MM.1S (cell line): ENCODE measurements around the gene NHSL2.

Experiments
- DNase-seq: peaks from one replicate; pipeline ENCODE4 v3.0.0-alpha.2; 2015
- H2AFZ ChIP-seq: fragments of 300-600 bp; sonication (generic); 2 replicates; pipeline ENCODE4 v1.6.0; 2016; ENCODE audit warnings: antibody characterized with exemption, low read length
- H3F3A ChIP-seq: fragments of 300-600 bp; sonication (generic); 2 replicates; pipeline ENCODE4 v1.6.1; 2016; ENCODE audit warnings: mild to moderate bottlenecking, antibody characterized with exemption, low read length, moderate library complexity, mixed read lengths; ENCODE audit not compliant: insufficient read depth
- H3K27ac ChIP-seq: fragments of 300-600 bp; sonication (generic); 2 replicates; pipeline ENCODE4 v1.5.1; 2016; ENCODE audit warnings: mild to moderate bottlenecking, low read length
- H3K27me3 ChIP-seq: fragments of 300-600 bp; sonication (generic); replicated peaks from 2 replicates; pipeline ENCODE4 v1.6.0; 2016; ENCODE audit warnings: low read length; ENCODE audit not compliant: insufficient read depth
- H3K36me3 ChIP-seq: fragments of 300-600 bp; sonication (generic); replicated peaks from 2 replicates; pipeline ENCODE4 v1.6.1; 2016; ENCODE audit warnings: mild to moderate bottlenecking, low read length, mixed read lengths; ENCODE audit not compliant: insufficient read depth
- H3K4me1 ChIP-seq: fragments of 300-600 bp; sonication (generic); 2 replicates; pipeline ENCODE4 v1.6.1; 2016; ENCODE audit warnings: low read length, mixed read lengths
- H3K4me2 ChIP-seq: fragments of 300-600 bp; sonication (generic); 2 replicates; pipeline ENCODE4 v1.6.0; 2016; ENCODE audit warnings: low read depth, low read length
- H3K4me3 ChIP-seq: fragments of 300-600 bp; sonication (generic); 2 replicates; pipeline ENCODE4 v1.5.1; 2016; ENCODE audit warnings: low read length, mixed read lengths
- H3K79me2 ChIP-seq: fragments of 300-600 bp; sonication (generic); 2 replicates; pipeline ENCODE4 v1.6.1; 2016; ENCODE audit warnings: mixed run types, low read length, mixed read lengths
- H3K9ac ChIP-seq: fragments of 300-600 bp; sonication (generic); 2 replicates; pipeline ENCODE4 v1.6.1; 2016; ENCODE audit warnings: low read length, mixed read lengths
- H3K9me2 ChIP-seq: fragments of 300-600 bp; sonication (generic); replicated peaks from 2 replicates; pipeline ENCODE4 v1.6.1; 2016; ENCODE audit warnings: mild to moderate bottlenecking, low read length, mixed read lengths; ENCODE audit not compliant: insufficient read depth
- H3K9me3 ChIP-seq: fragments of 300-600 bp; sonication (generic); replicated peaks from 2 replicates; pipeline ENCODE4 v1.6.1; 2016; ENCODE audit warnings: mild to moderate bottlenecking, low read length, mixed read lengths; ENCODE audit not compliant: insufficient read depth
- H4K20me1 ChIP-seq: fragments of 300-600 bp; sonication (generic); 2 replicates; pipeline ENCODE4 v1.6.1; 2016; ENCODE audit warnings: mild to moderate bottlenecking, low read length, moderate library complexity, mixed read lengths; ENCODE audit not compliant: insufficient read depth
- EZH2 ChIP-seq: fragments of 300-600 bp; sonication (generic); optimal IDR thresholded peaks from 2 replicates; pipeline ENCODE3; 2017; ENCODE audit warnings: low read depth, mild to moderate bottlenecking, antibody characterized with exemption, low read length, mixed read lengths
- EZH2phosphoT487 ChIP-seq: fragments of 300-600 bp; sonication (generic); IDR thresholded peaks from 2 replicates; pipeline ENCODE4 v1.6.1; 2018; ENCODE audit warnings: antibody characterized with exemption, low read length
- TF ChIP-seq, protein P1 (sequence below): fragments of 300-600 bp; sonication (generic); IDR thresholded peaks from 2 replicates; pipeline ENCODE4 v1.5.1; 2016; ENCODE audit warnings: antibody characterized with exemption, low read length, mixed read lengths

The NHSL2 gene

GRCh38 chrX:72005046-72005445 is 94.4 kb downstream of the NHSL2 start:
- Histone ChIP-seq H3K36me3 (no peaks in the 10 kb centered on the region), H3K79me2 (no peaks in the 10 kb centered on the region), H3K9me3 (no peaks in the 10 kb centered on the region), H3K4me3 (no peak overlapping the region), H3K9me2 (no peaks in the 10 kb centered on the region), H3K9ac (no peak overlapping the region), H3K4me1 (no peaks in the 10 kb centered on the region), H3K27me3 (no peaks in the 10 kb centered on the region), H3F3A (no peaks in the 10 kb centered on the region), H2AFZ (no peak overlapping the region), H4K20me1 (no peaks in the 10 kb centered on the region), H3K4me2 (no peak overlapping the region), H3K27ac (no peak overlapping the region)
- no peak for DNase-seq
- TF ChIP-seq, protein P1, sequence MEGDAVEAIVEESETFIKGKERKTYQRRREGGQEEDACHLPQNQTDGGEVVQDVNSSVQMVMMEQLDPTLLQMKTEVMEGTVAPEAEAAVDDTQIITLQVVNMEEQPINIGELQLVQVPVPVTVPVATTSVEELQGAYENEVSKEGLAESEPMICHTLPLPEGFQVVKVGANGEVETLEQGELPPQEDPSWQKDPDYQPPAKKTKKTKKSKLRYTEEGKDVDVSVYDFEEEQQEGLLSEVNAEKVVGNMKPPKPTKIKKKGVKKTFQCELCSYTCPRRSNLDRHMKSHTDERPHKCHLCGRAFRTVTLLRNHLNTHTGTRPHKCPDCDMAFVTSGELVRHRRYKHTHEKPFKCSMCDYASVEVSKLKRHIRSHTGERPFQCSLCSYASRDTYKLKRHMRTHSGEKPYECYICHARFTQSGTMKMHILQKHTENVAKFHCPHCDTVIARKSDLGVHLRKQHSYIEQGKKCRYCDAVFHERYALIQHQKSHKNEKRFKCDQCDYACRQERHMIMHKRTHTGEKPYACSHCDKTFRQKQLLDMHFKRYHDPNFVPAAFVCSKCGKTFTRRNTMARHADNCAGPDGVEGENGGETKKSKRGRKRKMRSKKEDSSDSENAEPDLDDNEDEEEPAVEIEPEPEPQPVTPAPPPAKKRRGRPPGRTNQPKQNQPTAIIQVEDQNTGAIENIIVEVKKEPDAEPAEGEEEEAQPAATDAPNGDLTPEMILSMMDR, result no peak
- TF ChIP-seq EZH2phosphoT487, result no peak
- no peak for TF ChIP-seq EZH2

GRCh38 chrX:72006461-72006860 is 95.8 kb downstream of the NHSL2 start:
- Histone ChIP-seq H4K20me1 (no peaks in the 10 kb centered on the region), H3K36me3 (no peaks in the 10 kb centered on the region), H3K4me3 (no peak overlapping the region), H2AFZ (no peak overlapping the region), H3K9me2 (no peaks in the 10 kb centered on the region), H3K4me2 (no peak overlapping the region), H3K4me1 (no peaks in the 10 kb centered on the region), H3F3A (no peaks in the 10 kb centered on the region), H3K79me2 (no peaks in the 10 kb centered on the region), H3K27ac (no peak overlapping the region), H3K27me3 (no peaks in the 10 kb centered on the region), H3K9ac (no peak overlapping the region), H3K9me3 (no peaks in the 10 kb centered on the region)
- TF ChIP-seq, protein P1, result no peak
- no peak for TF ChIP-seq EZH2phosphoT487
- TF ChIP-seq EZH2, result no peak
- no peak for DNase-seq

DNA sequence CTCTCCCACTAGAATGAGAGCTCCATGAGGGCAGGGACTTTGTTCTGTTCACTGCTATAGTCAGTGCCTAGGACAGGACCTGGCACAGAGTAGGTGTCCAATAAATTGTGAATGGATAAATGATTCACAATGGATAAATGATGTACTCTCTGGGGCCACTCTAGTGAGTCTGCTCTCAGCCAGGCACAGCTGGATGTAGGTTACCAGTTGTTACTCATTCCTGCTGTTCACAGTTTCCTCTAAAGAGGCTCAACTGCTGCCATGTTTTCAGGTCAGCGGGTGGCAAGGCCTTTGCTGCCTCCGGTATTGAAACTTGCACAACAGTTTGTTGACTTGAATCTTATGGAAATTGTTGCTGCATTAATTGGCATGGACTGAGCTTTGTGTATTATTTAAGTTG is 99.1 kb downstream of the NHSL2 start:
- Histone ChIP-seq H3K4me1 (no peaks in the 10 kb centered on the region), H3K4me3 (no peak overlapping the region), H2AFZ (no peak overlapping the region), H3K9me3 (no peaks in the 10 kb centered on the region), H3K9me2 (no peaks in the 10 kb centered on the region), H3F3A (no peaks in the 10 kb centered on the region), H3K27me3 (no peaks in the 10 kb centered on the region), H3K4me2 (no peak overlapping the region), H4K20me1 (no peaks in the 10 kb centered on the region; the same call in 1 of the 2 replicates), H3K27ac (no peak overlapping the region), H3K79me2 (no peaks in the 10 kb centered on the region), H3K36me3 (no peaks in the 10 kb centered on the region), H3K9ac (no peak overlapping the region)
- DNase-seq, result no peak
- TF ChIP-seq, protein P1, result no peak
- TF ChIP-seq EZH2phosphoT487 (no peak), EZH2 (no peak)
